Suprapubic skin (tissue), 4 donors: ENCODE data around the gene OSER1.

Source experiments
- CTCF ChIP-seq, 2 donors: fragments of 200-600 bp in 1 of 2; fragments of 450-650 bp in 1 of 2; sonication (generic) in 1 of 2; IDR thresholded peaks; one replicate each; pipeline ENCODE4 v1.5.1; 2016 to 2019; ENCODE audit warnings: antibody characterized with exemption in 2 of 2, mild to moderate bottlenecking in 1 of 2, moderate library complexity in 1 of 2
- EP300 ChIP-seq: sonication (generic); formaldehyde crosslinking; IDR thresholded peaks from one replicate; pipeline ENCODE4 v1.6.1; 2017; ENCODE audit warnings: antibody characterized with exemption
- POLR2A ChIP-seq, 2 donors: fragments of 450-650 bp; IDR thresholded peaks; one replicate each; pipeline ENCODE4 v1.6.1; 2017; ENCODE audit warnings: antibody characterized with exemption in 2 of 2, mild to moderate bottlenecking in 2 of 2, moderate library complexity in 2 of 2
- POLR2AphosphoS5 ChIP-seq, 3 donors: sonication (generic); formaldehyde crosslinking; IDR thresholded peaks; one replicate each; pipeline ENCODE4 v1.6.1; 2017; ENCODE audit warnings: antibody characterized with exemption in 3 of 3

GRCh38 chr20:44154521-44155001 lies 56.0 kb downstream of the OSER1 start:
- TF ChIP-seq CTCF (IDR thresholded peaks at IDR 0.05) (no peak), POLR2A (IDR thresholded peaks at IDR 0.05) (no peak), POLR2AphosphoS5 (IDR thresholded peaks at IDR 0.05) (no peak), EP300 (no peak)
